ENCODE results near the gene DENND6B. TPM values are rescaled to one million over a fixed set of nuclear protein-coding genes. Genes with fewer than 3 reads are reported as not detected.

DENND6B gene
- total RNA-seq, 1 experiment from 2014 or later = 4.0 TPM

DNA sequence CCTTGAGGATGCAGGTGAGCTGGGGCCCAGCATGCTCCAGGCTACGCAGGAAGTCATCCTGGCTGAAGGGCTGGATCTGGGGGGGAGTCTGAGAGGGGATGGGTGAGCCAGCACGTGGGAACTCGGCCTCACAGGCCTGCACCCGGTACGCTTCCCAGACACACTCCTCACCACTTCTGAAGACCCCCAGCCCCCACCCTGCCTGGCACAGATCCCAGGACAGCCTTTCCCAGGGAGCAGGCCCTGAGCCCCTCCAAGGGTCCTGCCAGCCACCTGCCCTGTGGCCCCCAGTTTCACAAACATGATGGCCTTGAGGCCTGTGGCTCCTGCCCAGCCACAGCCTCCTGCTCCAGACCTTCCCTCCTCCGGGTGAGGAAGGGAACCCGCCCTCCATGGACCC lies 13.8 kb downstream of the DENND6B start:
- CTCF ChIA-PET = no interaction called here
- Mint-ChIP-seq H3K9me3 (ENCODE audit: unreplicated experiment) (no peaks in the 10 kb centered on the region), H3K27me3 (ENCODE audit: insufficient read depth, unreplicated experiment) (no peaks in the 10 kb centered on the region), H3K4me1 (ENCODE audit: insufficient read depth, unreplicated experiment) (peaks cover 10% of the 10 kb centered on the region), H3K27ac (ENCODE audit: low read depth, unreplicated experiment) (no peak overlapping the region), H3K4me3 (ENCODE audit: unreplicated experiment) (no peak overlapping the region), H3K36me3 (ENCODE audit: insufficient read depth, unreplicated experiment) (no peaks in the 10 kb centered on the region)
- DNase-seq (ENCODE audit: unreplicated experiment) = no peak
- POLR2A ChIA-PET = no interaction called here
- intact Hi-C loops (cut with micrococcal nuclease) = no loop called here
- TF ChIP-seq CTCF (IDR thresholded peaks at IDR 0.05; ENCODE audit: unreplicated experiment) = no peak
- no TSS peak for BruUV-seq (replicated peaks)

GRCh38 chr22:50312371-50312770 lies 14.4 kb downstream of the DENND6B start:
- Mint-ChIP-seq H3K27ac (ENCODE audit: low read depth, unreplicated experiment) (no peak overlapping the region), H3K4me1 (ENCODE audit: insufficient read depth, unreplicated experiment) (peaks cover 10% of the 10 kb centered on the region), H3K27me3 (ENCODE audit: insufficient read depth, unreplicated experiment) (no peaks in the 10 kb centered on the region), H3K4me3 (ENCODE audit: unreplicated experiment) (no peak overlapping the region), H3K9me3 (ENCODE audit: unreplicated experiment) (no peaks in the 10 kb centered on the region), H3K36me3 (ENCODE audit: insufficient read depth, unreplicated experiment) (no peaks in the 10 kb centered on the region)
- no TSS peak for BruUV-seq (replicated peaks)
- TF ChIP-seq CTCF (IDR thresholded peaks at IDR 0.05; ENCODE audit: unreplicated experiment) = no peak
- intact Hi-C loops (cut with micrococcal nuclease) = no loop called here
- DNase-seq (ENCODE audit: unreplicated experiment) = no peak
- ChIA-PET CTCF (interaction anchor here (1.5 kb wide), 1 partner anchor 30 kb away, joined by 4 read pairs; no protein-coding TSS in a partner anchor), POLR2A (no interaction called here)

DNA sequence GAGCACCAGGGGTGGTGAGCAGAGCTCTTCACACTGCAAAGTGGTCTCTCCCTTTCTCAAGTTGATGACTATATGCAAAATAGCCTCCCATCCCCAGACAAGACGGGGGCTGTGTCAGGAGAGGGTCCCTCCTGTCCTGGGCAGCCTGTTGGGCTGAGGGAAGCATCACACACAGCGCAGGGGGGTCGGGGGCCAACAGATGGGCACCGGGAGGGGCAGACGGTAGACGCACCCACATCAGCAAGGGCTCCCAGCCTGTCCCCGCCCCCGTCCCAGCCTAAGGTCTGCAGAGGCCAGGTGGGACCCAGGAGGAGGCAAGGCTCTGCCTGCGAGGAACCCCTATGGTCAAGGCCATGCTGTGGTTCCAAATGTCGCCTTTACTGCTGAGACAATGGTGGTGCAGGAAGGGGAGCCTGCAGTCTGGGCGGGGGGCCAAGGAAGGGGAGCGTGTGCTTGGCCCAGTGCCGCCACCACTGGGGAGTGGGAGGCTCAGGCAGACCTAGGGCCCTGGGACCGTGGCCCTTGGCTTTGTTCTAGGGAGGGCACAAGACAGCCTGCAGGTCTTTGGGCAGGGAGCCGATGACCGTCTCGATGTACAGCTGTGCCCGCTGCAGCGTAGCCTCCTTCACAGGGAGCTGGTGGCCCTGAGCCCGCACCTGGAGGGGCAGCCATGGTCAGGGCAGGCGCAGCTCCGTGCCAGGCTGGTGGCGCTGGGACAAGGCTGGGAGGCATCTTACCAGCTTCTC lies 15.0 kb downstream of the DENND6B start:
- TF ChIP-seq CTCF (IDR thresholded peaks at IDR 0.05; ENCODE audit: unreplicated experiment) = no peak
- Mint-ChIP-seq H3K27ac (ENCODE audit: low read depth, unreplicated experiment) (no peak overlapping the region), H3K36me3 (ENCODE audit: insufficient read depth, unreplicated experiment) (no peaks in the 10 kb centered on the region), H3K4me3 (ENCODE audit: unreplicated experiment) (no peak overlapping the region), H3K9me3 (ENCODE audit: unreplicated experiment) (no peaks in the 10 kb centered on the region), H3K4me1 (ENCODE audit: insufficient read depth, unreplicated experiment) (peaks cover 10% of the 10 kb centered on the region), H3K27me3 (ENCODE audit: insufficient read depth, unreplicated experiment) (no peaks in the 10 kb centered on the region)
- DNase-seq (ENCODE audit: unreplicated experiment) = no peak
- intact Hi-C loops (cut with micrococcal nuclease) = no loop called here
- POLR2A ChIA-PET = no interaction called here
- no TSS peak for BruUV-seq (replicated peaks)
- CTCF ChIA-PET = interaction anchor here (1.5 kb wide), 1 partner anchor 30 kb away, joined by 4 read pairs; no protein-coding TSS in a partner anchor

- CTCF ChIA-PET = interaction anchor here (0.6 to 1.5 kb wide), 2 partner anchors 31 to 58 kb away, joined by 4 read pairs; no protein-coding TSS in a partner anchor
- POLR2A ChIA-PET = no interaction called here
- Mint-ChIP-seq H3K27me3 (ENCODE audit: insufficient read depth, unreplicated experiment) (no peaks in the 10 kb centered on the region), H3K4me1 (ENCODE audit: insufficient read depth, unreplicated experiment) (peaks cover 10% of the 10 kb centered on the region), H3K36me3 (ENCODE audit: insufficient read depth, unreplicated experiment) (peaks cover 7% of the 10 kb centered on the region), H3K27ac (ENCODE audit: low read depth, unreplicated experiment) (no peak overlapping the region), H3K4me3 (ENCODE audit: unreplicated experiment) (no peak overlapping the region), H3K9me3 (ENCODE audit: unreplicated experiment) (no peaks in the 10 kb centered on the region)
- no peak for TF ChIP-seq CTCF (IDR thresholded peaks at IDR 0.05; ENCODE audit: unreplicated experiment)
- intact Hi-C loops (cut with micrococcal nuclease) = no loop called here
- DNase-seq (ENCODE audit: unreplicated experiment) = no peak
- no TSS peak for BruUV-seq (replicated peaks)
Measured at GRCh38 chr22:50310949-50311444, 15.8 kb downstream of the DENND6B start.
